ENCODE results near the gene A4GALT.

A4GALT gene

DNA sequence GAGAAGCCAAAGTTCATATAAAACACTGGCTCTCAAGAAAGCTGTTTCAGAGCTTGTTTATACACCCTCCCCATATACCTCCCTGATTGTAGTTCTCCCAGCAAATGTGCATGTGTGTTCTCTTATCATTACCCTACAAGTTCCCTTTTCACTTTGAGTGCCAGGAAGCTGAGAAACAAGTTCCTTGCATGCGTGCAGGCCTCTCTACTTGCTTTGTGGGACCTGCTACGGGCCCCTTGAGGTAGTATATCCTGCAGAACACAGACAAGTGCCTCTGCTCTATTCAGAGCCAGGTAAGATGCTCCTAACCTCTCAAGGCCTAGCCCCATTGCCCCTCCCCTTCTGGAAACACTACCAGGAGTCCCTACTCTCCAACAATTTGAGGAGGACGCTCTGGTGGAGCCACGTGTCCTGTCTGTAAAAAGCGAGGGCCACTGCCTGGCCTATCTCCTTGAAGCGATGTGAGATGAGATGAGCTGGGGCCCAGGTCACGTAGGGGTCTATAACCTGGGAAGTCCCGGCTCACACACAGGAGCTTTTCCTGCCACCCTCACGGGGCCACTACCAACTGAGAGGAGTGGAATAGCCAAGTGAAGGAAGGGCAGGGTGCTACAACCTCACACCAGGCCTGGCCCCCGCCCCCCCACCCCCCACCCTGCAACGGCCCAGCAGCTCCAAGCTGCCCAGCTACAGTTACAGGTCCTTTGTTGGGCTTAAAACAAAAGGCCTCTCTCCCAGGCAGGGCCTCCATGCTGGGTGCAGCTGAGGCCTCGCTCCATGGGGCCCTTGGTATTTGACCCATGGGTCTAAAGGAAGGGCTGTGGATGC lies 77.7 kb downstream of the A4GALT start:
- TF ChIP-seq POLR2A (IDR thresholded peaks at IDR 0.05; ENCODE audit: low read depth, low read length): no peak
- no peak for TF ChIP-seq TAF1 (IDR thresholded peaks at IDR 0.05; ENCODE audit: borderline replicate concordance, low read depth, low read length)
- no peak for TF ChIP-seq POLR2AphosphoS5 (IDR thresholded peaks at IDR 0.05; ENCODE audit: low read depth, low read length)
- FAIRE-seq: peak; percentile 83
- DNase-seq (ENCODE audit: insufficient read length): no peak

Data from GM12892 (cell line).